NCI-H1436 (cell line): Measurements from ENCODE around the gene PRRG2.

Source experiments
- DNase-seq: peaks from one replicate; lab custom pipeline; 2025; lab: John Stamatoyannopoulos, UW

Gene PRRG2

GRCh38 chr19:49581007-49581508 lies at the start of gene PRRG2:
Gene PRRG2, plus strand, starts transcription at chr19:49581316. Its CDS starts 1,904 bp downstream, at chr19:49583220.
- DNase-seq = no peak

DNA sequence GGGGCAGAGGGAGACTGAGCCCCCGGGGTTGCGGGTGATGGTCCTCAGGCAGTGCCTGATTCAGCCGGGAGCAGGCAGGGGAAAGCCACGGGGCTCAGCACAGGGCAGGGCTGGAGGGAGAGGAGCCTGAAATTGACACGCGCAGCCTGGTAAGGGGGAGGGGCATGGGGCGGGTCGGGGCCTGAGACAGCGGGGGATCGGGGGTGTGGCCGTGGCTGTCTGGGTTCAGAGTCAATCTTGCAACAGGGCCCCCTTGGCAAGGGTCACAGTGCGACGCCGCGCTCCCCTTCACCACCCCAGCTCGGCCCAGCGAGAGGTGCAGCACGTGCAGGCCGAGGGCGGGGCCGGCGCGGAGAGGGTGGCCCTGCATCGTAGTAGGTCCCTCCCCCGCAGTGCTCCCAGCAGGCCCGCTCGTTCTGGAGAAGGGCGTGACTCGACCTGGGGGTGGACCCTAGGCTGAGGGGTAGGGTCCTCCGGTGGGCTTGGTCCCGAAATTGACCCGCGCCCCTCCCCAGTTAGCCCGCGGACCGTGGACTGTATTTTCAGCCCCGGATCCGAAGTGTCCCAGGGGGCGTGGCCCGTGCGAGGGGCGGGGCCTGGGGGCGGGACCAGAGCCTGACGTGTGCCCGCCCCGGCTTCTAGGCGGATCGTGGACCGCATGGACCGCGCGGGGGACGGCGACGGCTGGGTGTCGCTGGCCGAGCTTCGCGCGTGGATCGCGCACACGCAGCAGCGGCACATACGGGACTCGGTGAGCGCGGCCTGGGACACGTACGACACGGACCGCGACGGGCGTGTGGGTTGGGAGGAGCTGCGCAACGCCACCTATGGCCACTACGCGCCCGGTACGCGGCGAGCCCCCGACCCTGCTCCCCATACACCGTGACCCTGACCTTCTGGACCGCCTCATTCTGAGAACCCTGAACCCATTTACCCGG lies 47.3 kb upstream of the PRRG2 start:
- DNase-seq = peak; percentile 75

GRCh38 chr19:49534632-49535385 lies 46.3 kb upstream of the PRRG2 start:
- no peak for DNase-seq

DNA sequence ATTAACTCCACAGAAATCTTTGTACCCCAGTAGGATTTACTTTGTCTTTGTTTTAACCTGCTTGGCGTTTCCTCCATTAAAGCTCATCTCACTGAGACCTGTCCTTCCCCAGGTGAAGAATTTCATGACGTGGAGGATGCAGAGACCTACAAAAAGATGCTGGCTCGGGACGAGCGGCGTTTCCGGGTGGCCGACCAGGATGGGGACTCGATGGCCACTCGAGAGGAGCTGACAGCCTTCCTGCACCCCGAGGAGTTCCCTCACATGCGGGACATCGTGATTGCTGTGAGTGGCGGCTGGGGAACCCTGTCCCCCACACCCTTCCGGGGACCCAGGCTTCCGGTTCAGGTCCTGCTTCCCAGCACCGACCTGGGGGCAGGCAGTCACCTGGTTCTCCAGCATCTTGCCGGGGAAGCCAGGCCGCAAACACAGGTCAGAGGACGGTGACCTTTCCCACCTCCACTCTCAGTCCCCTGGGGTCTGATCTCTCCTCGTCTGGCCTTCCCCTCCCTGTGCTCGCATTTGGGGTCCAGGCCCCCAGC lies 44.1 kb upstream of the PRRG2 start:
- no peak for DNase-seq

- DNase-seq = no peak
Measured at GRCh38 chr19:49538643-49539042, 42.5 kb upstream of the PRRG2 start.

GRCh38 chr19:49539192-49539952 lies 41.7 kb upstream of the PRRG2 start:
- no peak for DNase-seq

- no peak for DNase-seq
Measured at GRCh38 chr19:49541914-49542313, 39.2 kb upstream of the PRRG2 start.

DNA sequence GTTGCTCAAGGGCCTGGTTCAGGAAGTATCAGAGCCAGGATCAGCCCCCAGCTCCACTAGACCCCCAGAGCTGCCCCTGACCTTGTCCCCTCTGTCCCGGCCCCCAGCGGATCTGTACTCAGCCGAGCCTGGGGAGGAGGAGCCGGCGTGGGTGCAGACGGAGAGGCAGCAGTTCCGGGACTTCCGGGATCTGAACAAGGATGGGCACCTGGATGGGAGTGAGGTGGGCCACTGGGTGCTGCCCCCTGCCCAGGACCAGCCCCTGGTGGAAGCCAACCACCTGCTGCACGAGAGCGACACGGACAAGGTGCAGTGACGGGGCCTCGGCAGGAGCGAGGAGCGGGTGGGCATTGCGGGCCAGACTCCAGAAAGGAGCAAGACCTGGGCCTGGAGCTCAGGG lies 38.7 kb upstream of the PRRG2 start:
- no peak for DNase-seq

DNA sequence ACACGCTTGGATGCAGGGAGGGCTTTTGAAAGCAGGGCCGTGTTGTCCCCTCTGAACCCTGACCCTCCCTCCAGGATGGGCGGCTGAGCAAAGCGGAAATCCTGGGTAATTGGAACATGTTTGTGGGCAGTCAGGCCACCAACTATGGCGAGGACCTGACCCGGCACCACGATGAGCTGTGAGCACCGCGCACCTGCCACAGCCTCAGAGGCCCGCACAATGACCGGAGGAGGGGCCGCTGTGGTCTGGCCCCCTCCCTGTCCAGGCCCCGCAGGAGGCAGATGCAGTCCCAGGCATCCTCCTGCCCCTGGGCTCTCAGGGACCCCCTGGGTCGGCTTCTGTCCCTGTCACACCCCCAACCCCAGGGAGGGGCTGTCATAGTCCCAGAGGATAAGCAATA lies 38.1 kb upstream of the PRRG2 start:
- no peak for DNase-seq

DNA sequence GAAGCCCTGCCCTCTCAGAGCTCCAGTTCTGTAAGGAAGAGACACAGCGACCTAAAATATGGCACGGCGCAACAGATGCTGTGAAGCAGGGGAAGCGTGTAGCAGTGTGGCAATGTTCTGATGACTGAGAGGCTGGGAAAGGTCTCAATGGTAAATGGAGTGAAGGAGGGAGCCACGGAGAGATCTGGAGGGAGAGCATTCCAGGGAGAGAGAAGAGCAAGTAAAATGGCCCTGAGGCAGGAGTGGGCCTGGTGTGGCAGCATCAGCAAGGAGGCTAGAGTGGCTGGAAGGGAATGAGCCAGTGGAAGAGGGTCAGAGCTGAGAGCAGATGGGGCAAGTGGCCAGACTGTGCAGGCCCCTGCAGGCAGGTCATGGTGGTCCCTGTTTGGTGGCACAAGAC lies 37.0 kb upstream of the PRRG2 start:
- DNase-seq = no peak

DNA sequence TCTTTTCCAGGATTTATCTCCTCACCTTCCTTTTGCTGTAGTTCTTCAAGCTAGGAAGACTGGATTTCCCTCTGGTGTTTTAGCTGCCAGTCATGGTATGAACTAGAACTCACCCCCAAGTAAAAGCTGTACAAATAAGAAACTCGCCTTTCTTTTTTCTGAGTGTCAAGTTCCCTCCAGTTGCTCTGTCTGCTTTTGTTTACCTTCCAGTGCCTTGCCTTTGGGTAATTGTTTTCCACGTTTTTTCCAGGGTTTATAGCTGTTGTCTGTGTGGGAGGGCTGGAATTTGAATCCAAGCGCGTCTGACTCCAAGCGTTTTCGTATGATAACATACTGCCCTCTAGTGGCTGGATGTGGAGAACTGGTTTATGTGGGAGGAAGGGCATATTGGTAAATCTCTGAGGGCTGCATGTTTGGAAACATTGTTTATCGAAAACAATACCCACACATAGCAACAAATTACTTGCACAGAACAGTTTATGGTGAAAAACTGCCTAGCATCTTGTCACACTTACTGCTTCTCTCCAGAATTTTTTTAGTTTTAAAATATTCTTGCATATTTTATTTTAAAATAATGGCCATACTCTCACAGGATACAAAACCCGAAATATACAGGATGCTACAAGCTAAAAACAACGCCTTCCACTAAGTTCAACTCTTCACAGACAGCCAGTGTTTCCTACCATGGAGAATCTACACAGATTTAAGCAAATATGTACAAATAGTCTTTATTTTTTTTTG lies 34.1 kb upstream of the PRRG2 start:
- peak; percentile 89 for DNase-seq

GRCh38 chr19:49549045-49549444 lies 32.1 kb upstream of the PRRG2 start:
- no peak for DNase-seq

- DNase-seq = no peak
Measured at GRCh38 chr19:49551531-49551930, 29.6 kb upstream of the PRRG2 start.

- no peak for DNase-seq
Measured at GRCh38 chr19:49552749-49553148, 28.4 kb upstream of the PRRG2 start.

GRCh38 chr19:49553451-49554271 lies 27.5 kb upstream of the PRRG2 start:
- no peak for DNase-seq

DNA sequence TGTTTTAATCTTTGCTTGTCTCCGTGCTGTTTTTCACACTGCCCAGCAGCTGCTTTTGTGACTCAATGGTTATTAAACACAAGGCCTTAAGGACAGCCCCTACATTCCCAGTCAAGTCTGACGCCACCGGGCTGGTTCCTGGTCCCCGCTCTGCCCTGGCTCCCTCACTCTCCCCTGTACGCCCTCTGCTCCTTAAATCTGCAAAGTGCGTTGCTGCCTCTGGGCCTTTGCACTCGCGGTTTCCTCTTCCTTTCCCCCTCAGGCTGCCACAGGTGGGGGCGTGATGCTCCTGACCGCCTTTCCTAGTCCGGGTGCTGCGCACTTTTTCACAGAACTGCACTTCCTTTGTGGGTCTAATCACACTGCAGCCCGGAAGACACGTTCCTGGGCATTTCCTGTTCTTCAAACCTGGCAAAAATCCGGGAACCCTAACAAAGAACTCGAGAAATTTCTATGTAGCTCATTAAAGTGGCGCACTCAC lies 26.4 kb upstream of the PRRG2 start:
- DNase-seq = no peak

DNA sequence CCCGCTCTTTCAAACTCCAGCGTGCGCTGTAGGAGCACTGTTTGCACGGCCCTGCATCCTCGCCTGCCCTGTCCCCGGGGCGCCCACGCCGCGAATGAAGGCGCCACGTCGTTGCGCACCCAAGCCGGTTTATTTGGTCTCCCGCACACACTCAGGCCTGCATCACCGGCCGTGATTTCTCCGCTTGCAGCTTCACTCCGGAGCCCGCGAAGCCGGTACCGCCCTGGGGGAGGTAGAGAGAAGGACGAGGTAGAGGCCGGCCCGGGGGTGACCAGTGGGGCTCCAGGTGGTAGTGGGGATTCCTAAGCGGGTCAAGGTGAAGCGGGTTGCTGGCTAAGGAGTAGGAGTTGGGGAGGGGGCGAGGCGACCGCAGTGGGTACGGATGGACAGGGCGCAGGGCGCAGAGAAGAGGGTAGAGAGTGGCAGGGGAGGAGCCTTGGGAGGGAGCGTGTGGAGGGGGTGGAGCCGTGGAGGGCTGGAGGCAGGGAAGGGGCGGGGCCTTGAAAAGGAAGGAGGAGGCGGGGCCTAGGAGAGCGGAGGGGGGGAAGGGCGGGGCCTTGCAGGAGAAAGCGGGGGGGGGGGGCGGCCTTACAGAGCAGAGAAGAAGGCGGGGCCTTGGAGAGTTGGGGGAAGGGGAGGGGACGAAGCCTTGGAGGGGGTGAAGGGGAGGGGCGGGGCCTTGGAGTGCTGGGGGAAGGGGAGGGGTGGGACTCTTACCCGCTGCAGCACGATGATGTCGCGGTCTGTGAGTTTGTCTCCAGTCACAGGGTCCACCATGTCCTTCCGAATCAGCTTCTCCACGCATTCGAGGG lies 25.3 kb upstream of the PRRG2 start:
- DNase-seq = peak; percentile 81

DNA sequence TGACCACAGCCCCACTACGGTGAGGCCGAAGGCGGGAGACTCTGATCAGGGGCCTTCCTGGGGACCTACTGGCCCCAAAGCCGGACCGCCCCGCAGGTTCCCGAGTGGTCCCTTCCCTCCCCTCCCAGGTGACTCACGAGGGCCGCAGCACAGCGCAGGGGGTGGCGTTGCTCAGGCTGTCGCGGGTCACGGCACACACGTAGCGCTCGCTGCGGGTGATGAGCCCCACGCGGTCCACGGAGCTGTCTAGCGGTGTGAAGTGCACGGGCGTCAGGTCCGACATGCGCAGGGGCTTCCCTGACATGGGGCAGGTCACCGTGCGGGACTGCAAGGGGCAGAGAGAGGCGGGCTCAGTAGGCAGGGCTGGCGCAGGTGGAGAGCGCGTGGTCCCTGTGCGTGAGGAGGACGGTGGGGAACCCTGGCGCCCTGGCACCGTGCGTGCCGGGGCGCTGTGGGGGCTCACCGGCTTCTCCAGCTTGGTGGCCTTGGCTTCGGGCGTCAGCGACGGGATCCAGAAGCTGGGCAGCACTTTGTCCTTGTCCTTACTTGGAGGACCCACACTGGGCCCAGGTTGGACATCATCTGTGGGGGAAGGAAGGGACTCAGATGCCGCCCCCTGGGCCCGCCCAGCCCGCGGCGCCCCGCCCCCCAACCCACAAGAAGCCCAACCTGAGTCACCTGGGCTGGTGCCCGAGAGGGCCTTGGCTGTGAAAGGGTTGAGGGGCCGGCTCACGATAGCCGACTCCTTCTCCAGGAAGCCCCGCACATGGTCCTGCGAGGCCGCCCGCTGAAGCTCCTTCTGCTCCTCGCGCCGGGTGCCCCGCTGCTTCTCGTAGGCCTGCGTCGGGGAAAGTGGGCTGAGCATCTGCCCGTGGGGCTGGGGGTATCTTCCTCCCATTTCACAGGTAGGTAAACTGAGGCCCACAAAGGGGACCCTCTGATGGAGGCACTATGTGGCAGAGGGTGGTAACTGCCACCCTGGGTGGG lies 24.4 kb upstream of the PRRG2 start:
- no peak for DNase-seq
